ENCODE measurements around the gene LRP3.
"Not testable (repeated sequence)": the region's sequence is repeated elsewhere in the genome, so short reads cannot be mapped to it uniquely, and the experiment has no call there.

LRP3 gene

GRCh38 chr19:33193865-33194362 lies at the start of gene LRP3:
LRP3 (plus strand) TSS chr19:33194330; CDS start chr19:33194786, 456 bp downstream.
- DNase-seq (ENCODE audit: low read depth): peak; percentile 26
- no peak for TF ChIP-seq CTCF (conservative IDR thresholded peaks at IDR 0.05; ENCODE audit: low read depth, low read length)
- H3K4me3 ChIP-seq (ENCODE audit: low read depth, low read length): peak within 1 kb of the TSS; percentile 60

- H3K4me3 ChIP-seq (ENCODE audit: low read depth, low read length): no peak overlapping the region
- TF ChIP-seq CTCF (conservative IDR thresholded peaks at IDR 0.05; ENCODE audit: low read depth, low read length): no peak
- no peak for DNase-seq (ENCODE audit: low read depth)
Observed at GRCh38 chr19:33146209-33146608, 47.9 kb upstream of the LRP3 start.

GRCh38 chr19:33147538-33147937 lies 46.6 kb upstream of the LRP3 start:
- DNase-seq (ENCODE audit: low read depth): no peak
- no peak for TF ChIP-seq CTCF (conservative IDR thresholded peaks at IDR 0.05; ENCODE audit: low read depth, low read length)

GRCh38 chr19:33150852-33151518 lies 43.1 kb upstream of the LRP3 start:
- DNase-seq (ENCODE audit: low read depth): no peak
- no peak overlapping the region for H3K4me3 ChIP-seq (ENCODE audit: low read depth, low read length)
- no peak for TF ChIP-seq CTCF (conservative IDR thresholded peaks at IDR 0.05; ENCODE audit: low read depth, low read length)

More at GRCh38 chr19:33147538-33147937, 46.6 kb upstream of the LRP3 start:
- no peak overlapping the region for H3K4me3 ChIP-seq (ENCODE audit: low read depth, low read length)

GRCh38 chr19:33152176-33152575 lies 42.0 kb upstream of the LRP3 start:
- DNase-seq (ENCODE audit: low read depth): peak; percentile 64
- no peak overlapping the region for H3K4me3 ChIP-seq (ENCODE audit: low read depth, low read length)
- TF ChIP-seq CTCF (conservative IDR thresholded peaks at IDR 0.05; ENCODE audit: low read depth, low read length): no peak

- H3K4me3 ChIP-seq (ENCODE audit: low read depth, low read length); DNase-seq (ENCODE audit: low read depth): not testable (repeated sequence)
Observed at GRCh38 chr19:33152625-33153024, 41.5 kb upstream of the LRP3 start.

- H3K4me3 ChIP-seq (ENCODE audit: low read depth, low read length); DNase-seq (ENCODE audit: low read depth): not testable (repeated sequence)
Observed at GRCh38 chr19:33154313-33154712, 39.8 kb upstream of the LRP3 start.

- no peak for TF ChIP-seq CTCF (conservative IDR thresholded peaks at IDR 0.05; ENCODE audit: low read depth, low read length)
- peak; percentile 61 for DNase-seq (ENCODE audit: low read depth)
Observed at GRCh38 chr19:33156334-33156733, 37.8 kb upstream of the LRP3 start.

More at GRCh38 chr19:33156334-33156733, 37.8 kb upstream of the LRP3 start:
- no peak overlapping the region for H3K4me3 ChIP-seq (ENCODE audit: low read depth, low read length)

All from choroid plexus epithelial cell (primary cell).